GM10266 (cell line): ENCODE measurements around the gene GSS.

Source experiments
- DNase-seq: peaks from one replicate; pipeline ENCODE4 v3.0.0; 2012; ENCODE audit errors: extremely low spot score
- CTCF ChIP-seq: IDR thresholded peaks from 2 replicates; pipeline ENCODE4 v1.5.1; 2012; ENCODE audit warnings: mild to moderate bottlenecking, low read depth; ENCODE audit not compliant: control insufficient read depth, insufficient read depth; ENCODE audit errors: missing control alignments

The GSS gene

GRCh38 chr20:34979366-34980153, 24.0 kb upstream of the GSS start:
- no peak for TF ChIP-seq CTCF
- no peak for DNase-seq

- TF ChIP-seq CTCF: no peak
- no peak for DNase-seq
Measured at GRCh38 chr20:34978092-34978744, 22.6 kb upstream of the GSS start.

GRCh38 chr20:34977365-34978091, 21.9 kb upstream of the GSS start:
- no peak for DNase-seq
- no peak for TF ChIP-seq CTCF

- no peak for TF ChIP-seq CTCF
- no peak for DNase-seq
Measured at GRCh38 chr20:34976286-34976685, 20.7 kb upstream of the GSS start.

GRCh38 chr20:34974246-34974645, 18.6 kb upstream of the GSS start:
- TF ChIP-seq CTCF: no peak
- no peak for DNase-seq

- TF ChIP-seq CTCF: no peak
- DNase-seq: no peak
Measured at GRCh38 chr20:34971561-34972235, 16.1 kb upstream of the GSS start.
